GM12891 (cell line): ENCODE data around the gene M6PR.

Experiments used
- PAX5 ChIP-seq: IDR thresholded peaks from 2 replicates; pipeline ENCODE4 v1.6.1; 2011; ENCODE audit warnings: low read length, moderate library complexity, mild to moderate bottlenecking; ENCODE audit not compliant: insufficient read depth, severe bottlenecking
- POLR2A ChIP-seq: IDR thresholded peaks from 2 replicates; pipeline ENCODE4 v1.6.1; 2011; ENCODE audit warnings: low read depth, low read length, control low read depth
- POLR2AphosphoS5 ChIP-seq: IDR thresholded peaks from 2 replicates; pipeline ENCODE4 v1.6.1; 2011; ENCODE audit warnings: low read depth, low read length, control low read depth

DNA sequence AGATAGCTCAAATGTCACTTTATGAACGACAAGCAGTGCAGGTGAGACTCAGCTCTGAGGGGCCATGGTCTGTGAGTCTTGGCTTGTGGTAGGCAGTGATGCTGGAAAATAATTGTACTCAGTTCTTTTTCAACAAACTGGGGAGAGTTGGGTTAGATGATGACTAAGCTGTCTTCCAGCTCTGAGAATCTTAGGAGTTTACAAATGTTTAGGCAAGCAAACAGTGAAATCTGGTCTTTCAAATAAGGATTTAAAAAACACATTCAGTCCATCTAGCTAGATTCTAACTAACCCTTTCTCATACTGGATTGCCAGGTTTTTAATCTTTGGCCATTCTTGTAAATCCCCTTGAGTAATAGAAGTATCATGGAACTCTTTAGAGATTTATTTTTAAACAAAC lies 31.7 kb downstream of the M6PR start:
- TF ChIP-seq POLR2AphosphoS5 (no peak), POLR2A (no peak), PAX5 (no peak)
